GM18867 (cell line): ENCODE measurements around the gene NFATC4.
"Not testable (repeated sequence)": the region's sequence is repeated elsewhere in the genome, so short reads cannot be mapped to it uniquely, and the experiment has no call there.

Source experiments
- ATAC-seq: cut with Tn5 transposase; IDR thresholded peaks from one replicate; pipeline ENCODE4 v1.9.1; 2021; ENCODE audit warnings: mild to moderate bottlenecking, moderate library complexity; ENCODE audit not compliant: unreplicated experiment

The NFATC4 gene

DNA sequence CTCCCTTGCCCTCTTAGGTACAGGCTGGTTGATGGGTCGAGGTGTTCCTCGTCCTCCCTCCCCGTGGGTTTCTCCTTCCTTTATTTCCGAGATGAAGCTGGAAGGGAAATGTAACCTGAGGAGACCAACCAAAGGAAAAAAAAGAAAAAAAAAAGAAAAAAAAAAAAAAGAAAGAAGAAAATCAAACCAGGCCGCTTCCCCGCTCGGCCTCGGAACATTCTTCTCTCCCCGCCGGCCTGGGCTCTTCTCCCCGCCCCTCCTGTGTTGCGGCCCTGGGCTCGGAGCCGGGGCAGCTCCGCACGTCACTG is 1.6 kb upstream of the NFATC4 start:
- peak; percentile 58 for ATAC-seq

DNA sequence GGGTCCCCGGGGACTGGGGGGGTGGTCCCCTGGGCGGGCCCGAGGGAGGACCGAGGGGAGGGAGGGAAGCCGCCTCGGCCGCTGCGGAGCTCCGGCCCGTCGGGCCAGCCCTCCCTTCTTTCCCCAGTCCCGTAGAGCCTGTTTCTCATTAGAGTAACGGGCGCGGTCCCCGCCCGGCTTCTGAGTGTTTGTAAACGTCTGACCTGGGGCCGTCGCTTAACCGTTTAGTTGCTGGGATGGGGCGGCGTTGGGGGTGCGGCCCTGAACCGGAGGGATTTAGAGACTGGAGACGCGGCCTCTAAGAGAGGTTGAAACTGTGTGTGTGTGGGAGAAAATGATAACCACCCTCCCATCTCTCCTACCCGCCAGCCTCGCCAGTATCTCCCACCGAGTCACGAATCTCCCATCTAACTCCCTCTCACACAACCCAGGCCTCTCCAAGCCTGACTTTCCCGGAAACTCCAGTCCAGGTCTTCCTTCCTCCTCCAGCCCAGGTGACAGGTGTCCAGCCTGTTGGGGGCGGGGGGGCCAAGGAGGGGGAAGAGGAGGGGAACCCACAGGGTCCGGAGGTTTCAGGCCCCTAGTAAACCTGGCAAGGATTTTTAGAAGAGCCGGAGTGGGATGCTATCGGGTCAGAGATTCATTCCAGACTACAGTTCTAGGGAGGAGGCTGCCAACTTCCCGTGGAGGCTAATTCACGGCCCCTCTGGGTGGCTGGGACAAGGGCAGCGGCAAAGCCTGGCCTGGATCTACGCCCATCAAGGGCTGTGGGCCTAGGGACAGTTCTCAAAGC is 1.1 kb upstream of the NFATC4 start:
- ATAC-seq: peak; percentile 44

DNA sequence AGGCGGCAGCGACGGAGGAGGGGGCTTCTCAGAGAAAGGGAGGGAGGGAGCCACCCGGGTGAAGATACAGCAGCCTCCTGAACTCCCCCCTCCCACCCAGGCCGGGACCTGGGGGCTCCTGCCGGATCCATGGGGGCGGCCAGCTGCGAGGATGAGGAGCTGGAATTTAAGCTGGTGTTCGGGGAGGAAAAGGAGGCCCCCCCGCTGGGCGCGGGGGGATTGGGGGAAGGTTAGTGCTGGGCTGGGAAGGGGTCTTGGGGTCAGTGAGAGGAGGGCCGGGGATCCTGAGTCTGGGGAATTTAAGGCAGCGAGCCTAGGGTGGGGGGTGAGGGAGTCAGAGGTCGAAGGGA is 203 bp downstream of the NFATC4 start:
- ATAC-seq: no peak

DNA sequence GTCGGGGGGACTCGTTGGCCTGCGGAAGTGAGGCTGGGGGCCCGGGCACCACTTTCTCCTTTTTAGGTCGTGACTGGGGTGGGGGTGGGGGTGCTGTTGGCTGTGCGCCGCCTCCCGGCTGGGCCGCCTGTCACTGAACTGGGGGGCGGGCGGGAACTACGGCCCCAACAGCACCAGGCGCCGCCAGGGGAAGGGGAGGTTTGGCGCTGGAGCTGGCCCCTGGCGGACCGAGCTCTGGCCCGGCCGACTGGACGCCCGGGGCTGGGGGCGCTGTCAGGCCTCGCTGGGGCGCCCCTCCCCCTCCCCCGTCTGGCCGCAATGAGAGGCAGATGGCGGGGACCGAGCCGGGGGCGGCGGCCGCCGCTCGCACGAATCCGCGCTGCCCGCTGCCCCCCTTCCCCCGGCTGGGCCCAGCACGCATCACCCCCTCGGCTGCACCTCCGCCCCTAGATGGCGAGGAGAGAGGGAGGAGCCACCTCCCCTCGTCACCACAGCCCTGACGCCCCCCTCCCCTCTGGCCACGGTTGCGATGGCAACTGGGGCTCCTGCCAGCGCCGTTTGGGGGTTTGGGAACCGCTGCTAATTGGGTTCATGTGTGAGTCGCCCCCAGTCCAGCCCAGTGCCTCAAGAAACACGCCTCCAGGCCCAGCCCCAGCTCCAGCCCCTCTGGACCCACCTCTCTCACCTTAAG is 723 bp downstream of the NFATC4 start:
- ATAC-seq: no peak

DNA sequence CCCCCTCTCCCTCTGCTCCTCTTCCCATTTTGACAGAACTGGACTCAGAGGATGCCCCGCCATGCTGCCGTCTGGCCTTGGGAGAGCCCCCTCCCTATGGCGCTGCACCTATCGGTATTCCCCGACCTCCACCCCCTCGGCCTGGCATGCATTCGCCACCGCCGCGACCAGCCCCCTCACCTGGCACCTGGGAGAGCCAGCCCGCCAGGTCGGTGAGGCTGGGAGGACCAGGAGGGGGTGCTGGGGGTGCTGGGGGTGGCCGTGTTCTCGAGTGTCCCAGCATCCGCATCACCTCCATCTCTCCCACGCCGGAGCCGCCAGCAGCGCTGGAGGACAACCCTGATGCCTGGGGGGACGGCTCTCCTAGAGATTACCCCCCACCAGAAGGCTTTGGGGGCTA is 1.5 kb downstream of the NFATC4 start:
- no peak for ATAC-seq

DNA sequence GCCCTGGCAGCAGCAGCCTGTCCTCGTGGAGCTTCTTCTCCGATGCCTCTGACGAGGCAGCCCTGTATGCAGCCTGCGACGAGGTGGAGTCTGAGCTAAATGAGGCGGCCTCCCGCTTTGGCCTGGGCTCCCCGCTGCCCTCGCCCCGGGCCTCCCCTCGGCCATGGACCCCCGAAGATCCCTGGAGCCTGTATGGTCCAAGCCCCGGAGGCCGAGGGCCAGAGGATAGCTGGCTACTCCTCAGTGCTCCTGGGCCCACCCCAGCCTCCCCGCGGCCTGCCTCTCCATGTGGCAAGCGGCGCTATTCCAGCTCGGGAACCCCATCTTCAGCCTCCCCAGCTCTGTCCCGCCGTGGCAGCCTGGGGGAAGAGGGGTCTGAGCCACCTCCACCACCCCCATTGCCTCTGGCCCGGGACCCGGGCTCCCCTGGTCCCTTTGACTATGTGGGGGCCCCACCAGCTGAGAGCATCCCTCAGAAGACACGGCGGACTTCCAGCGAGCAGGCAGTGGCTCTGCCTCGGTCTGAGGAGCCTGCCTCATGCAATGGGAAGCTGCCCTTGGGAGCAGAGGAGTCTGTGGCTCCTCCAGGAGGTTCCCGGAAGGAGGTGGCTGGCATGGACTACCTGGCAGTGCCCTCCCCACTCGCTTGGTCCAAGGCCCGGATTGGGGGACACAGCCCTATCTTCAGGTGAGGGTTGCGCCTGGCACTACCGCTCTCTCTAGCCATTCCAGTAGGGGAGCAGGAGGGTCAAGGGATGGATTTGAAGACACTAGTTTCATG is 2.1 kb downstream of the NFATC4 start:
- ATAC-seq: no peak

DNA sequence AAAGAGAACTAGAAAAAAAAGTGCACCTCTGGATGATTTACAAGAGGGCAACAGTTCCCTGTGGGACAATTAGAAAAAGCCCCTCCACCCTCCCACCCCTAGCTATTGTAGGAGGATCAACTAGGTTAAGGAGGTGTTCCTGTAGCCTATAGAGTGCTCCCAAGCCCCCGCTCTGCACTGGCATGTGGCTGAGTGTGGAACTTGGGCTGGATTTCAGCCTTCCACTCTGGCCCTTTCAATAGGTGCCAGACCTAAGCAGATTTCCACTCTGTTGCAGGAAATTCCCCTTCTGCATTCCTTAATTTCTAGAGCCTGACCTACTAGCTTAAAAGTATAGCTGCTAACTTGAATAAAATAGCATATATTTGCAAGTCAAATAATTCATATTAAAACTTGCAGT is 2.8 kb downstream of the NFATC4 start:
- ATAC-seq: no peak

DNA sequence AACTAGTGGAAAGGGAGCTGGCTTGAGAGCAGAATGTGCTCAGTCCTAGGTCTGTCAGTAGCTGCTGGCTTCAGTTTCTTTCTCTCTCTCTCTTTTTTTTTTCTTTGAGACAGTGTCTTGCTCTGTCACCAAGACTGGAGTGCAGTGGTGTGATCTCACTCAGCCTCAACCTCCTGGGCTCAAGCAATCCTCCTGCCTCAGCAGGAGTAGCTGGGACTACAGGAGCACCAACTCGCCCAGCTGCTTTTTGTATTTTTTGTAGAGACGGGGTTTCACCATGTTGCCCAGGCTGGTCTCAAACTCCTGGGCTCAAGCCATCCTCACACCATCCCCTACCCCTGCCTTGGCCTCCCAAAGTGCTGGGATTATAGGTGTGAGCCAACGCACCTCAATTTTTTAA is 3.6 kb downstream of the NFATC4 start:
- not testable (repeated sequence) for ATAC-seq

DNA sequence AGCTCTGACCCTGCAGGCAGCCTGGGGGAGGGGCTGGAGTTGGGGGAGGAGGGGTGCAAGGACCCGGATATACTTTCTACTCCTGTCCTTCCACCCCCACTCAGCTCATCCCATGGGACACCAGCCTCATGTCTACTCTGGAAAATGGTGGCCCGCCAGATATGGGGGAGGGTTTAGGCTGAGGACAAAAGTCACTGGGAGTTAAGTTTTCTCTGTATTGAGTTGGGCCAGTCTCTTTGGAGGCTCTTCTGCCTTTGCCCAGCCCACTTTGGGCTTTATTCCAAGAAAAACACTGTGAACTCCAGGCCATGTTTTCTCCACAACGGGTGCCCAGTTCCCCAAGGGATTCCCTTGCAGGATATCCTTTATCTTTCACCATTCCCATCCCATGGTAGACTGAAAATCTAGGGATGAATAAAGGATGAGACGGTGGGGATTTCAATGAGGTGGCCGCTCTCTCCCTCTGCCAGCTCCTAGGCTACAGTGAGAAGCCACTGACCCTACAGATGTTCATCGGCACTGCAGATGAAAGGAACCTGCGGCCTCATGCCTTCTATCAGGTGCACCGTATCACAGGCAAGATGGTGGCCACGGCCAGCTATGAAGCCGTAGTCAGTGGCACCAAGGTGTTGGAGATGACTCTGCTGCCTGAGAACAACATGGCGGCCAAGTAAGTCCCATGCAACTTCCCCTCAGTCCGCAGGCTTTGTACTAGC is 4.9 kb downstream of the NFATC4 start:
- ATAC-seq: no peak

DNA sequence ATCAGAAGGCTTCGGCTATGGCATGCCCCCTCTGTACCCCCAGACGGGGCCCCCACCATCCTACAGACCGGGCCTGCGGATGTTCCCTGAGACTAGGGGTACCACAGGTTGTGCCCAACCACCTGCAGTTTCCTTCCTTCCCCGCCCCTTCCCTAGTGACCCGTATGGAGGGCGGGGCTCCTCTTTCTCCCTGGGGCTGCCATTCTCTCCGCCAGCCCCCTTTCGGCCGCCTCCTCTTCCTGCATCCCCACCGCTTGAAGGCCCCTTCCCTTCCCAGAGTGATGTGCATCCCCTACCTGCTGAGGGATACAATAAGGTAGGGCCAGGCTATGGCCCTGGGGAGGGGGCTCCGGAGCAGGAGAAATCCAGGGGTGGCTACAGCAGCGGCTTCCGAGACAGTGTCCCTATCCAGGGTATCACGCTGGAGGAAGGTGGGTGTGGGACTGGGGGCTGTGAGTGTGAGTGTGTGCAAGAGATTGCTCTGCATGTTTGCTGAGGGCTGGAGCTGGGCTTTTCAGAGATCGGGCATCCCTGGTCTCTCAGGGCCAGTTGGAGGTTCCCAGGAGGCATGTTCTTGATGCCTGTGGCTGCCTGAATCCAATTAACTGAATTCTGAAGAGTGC is 8.6 kb downstream of the NFATC4 start:
- ATAC-seq: no peak

DNA sequence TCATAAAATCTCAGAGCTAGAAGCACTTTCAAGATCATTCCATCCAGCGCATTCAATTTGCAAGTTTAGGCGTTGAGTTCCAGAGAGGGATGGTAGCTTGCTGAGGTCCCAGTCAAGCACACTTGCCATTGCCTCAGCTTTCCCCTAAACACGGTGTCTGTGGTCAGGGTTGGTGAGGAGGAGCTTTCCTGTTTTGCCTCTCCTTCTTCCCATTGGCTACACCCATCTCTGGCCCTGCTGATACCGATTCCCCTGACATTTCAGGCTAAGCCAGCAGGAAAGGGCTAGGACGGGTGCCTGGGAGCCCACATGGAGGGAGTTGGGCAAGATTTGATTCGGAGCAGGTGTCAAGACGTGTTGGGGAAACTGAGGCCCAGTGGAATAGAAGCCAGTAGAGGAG is 9.1 kb downstream of the NFATC4 start:
- no peak for ATAC-seq

DNA sequence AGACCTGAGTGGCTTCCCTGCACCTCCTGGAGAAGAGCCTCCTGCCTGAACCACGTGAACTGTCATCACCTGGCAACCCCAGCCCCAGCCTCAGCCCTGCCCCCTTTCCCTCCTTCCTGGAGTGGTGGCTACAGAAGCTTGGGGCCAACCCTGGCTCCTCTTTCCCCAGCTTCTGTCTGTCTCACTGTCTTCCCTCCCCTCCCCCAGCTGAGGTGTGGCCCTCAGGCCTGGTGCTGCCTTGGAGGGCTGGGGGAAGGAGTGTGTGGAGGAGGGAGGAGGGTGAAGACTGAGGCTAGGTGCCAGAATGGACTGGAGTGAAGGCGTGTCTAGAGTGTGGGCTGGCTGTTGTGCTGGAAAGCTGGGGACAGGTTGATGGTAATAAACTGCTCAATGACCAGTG is 9.7 kb downstream of the NFATC4 start:
- no peak for ATAC-seq

DNA sequence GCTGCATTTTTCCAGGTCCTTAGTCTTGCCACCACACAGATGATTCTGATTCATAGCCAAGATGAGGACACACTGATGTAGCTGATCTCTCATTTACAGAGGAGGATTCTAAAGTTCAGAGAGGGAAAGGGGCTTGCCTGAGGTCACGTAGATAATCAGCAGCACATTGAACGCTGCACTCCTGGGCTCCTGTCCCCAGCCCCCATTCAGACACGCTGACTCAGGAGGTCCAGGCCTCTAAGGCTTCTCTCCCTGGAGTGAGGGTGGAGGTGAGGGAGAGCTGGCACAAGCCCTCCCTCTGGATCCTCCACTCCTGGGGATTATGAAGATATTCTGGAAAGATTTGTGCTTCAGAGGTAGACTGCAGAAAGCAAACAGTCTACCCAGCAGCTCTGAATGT is 10.3 kb downstream of the NFATC4 start:
- ATAC-seq: no peak

DNA sequence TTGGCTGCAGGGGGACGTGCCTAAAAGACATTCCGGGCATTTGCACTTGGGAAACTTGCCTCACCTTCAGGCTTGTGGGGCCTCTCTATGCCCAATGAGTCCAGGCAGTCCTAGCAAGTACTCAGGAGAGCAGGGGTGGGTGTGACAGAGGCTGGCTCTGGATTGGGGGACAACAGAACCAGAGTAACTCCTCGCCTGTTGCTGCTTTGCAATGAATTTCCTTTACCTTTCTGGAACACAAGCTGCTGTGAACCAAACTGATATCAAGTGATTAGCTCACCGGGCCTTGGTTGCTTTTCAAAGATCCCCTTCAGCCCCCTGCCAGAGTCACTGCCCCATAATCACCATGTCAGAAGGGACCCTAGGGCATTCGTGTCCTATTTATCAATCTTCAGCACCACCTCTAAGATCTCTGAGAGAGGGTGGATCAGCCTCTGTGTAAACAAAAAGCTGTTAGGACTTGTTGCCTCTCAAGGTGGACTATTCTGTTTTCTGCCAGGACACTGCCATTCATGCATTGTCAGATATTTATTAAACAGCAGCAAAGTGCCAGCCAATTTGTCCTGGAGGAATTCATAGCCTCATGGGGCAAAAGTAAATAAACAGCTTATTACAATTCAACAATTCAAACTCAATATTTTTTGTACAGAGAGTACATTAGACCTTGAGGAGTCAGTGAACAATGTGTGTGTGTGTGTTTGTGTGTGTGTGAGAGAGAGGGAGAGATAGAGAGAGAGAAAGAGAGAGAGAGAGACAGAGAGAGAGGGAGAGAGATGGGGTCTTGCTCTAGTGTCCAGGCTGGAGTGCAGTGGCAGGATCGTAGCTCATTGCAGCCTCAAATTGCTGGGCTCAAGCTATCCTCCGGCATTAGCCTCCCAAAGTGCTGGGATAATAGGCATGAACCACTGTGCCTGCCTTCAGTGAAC is 11.3 kb downstream of the NFATC4 start:
- ATAC-seq: no peak

DNA sequence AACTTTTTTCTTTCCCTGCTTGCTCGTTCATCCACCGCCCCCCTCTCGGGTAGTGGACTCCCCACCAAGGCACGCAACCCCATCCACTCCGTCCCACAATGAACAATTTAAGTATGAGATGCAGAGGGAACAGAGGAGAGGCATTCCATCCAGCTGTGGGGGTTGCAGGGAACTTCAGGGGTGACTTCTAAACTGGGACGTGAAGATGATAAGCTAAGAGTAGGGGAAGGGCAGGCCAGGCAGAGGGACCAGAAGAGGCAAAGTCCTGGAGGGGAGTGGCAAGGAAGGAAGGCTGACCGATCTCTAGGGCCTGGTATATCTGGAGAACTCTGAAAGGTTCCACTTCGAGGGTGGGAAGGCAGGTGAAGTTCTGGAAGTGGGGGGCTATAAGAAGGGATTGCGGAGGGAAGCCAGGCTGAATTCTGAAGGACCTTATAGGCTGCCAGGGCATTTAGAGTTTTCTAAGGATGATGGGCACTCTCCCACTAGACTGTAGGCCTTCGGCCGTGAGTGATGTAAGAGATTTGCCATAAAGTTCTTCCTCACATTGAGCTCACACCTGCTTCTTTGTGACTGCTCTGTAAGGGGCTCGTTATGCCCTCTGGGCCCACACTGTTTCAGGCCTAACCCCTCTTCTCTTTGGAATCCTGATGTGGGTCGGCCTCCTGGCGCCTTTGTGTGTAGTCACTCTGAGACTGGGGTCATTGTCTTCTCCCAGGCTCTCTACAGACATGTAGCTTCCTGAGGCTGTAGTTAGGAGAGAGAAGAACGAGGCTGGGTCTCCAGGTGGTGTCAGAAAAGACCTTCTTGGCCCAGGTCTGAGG is 12.1 kb downstream of the NFATC4 start:
- no peak for ATAC-seq

DNA sequence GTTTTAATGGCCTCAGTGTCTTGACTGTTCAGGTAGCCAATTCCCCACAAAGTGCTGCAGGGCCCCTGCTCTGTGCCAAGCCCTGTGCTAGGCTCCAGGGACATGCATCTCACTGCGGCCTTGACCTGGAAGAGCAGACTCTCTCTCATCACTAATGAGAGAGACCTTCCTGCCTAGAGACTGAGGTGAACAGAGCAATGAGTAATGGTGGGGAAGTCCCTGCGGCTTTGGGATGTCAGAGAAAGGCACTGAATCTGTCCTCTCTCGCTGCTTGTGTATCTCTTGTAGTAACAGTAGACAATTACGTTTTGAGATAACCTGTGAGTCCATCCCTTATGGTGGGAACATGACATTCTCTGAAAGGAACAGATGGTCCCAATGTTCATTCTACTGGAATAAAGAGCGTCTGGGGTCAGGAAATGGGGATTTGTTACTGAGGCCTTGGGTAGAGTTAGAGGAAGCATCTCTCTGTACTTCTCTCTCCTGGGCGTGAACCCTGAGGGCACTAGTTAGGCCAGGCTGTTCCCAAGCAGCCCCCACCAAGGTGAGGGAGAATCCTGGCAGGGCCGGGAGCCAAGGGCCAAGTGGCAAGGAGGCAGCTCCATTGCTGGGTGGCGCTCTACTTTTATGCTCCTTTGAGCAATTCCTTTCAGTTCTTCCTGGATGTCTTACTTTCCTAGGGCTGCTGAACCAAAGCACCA is 13.5 kb downstream of the NFATC4 start:
- no peak for ATAC-seq

DNA sequence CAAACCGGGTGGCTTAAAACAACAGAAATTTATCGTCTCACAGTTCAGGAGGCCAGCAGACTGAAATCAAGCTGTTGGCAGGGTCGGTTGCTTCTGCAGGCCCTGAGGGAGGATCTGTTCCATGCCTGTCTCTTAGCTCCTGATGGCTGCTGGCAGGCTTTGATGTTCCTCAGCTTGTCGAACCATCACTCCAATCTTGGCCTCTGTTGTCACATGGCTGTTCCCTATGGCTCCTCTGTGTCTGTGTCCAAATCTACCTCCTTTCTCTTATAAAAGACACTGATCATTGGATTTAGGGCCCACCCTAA is 14.0 kb downstream of the NFATC4 start:
- no peak for ATAC-seq

DNA sequence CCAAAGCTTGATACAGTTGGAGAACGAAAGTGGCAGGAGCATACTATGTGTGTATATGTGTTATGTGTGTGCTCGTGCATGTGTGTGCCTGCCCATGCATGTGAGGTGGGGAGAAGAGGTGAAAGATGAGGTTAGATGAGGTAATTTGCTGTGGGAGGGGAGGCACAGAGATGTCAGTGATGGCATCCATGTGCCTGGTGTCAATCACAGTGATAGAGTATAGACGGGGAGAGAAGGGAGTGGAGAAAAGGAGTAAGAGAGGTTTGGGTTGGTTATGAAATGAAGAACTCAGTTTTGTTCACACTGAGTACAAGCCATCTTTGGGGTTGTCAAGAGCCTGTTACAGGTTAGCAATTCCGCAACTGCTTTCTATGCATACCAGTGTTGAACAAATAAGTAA is 16.2 kb downstream of the NFATC4 start:
- ATAC-seq: no peak

DNA sequence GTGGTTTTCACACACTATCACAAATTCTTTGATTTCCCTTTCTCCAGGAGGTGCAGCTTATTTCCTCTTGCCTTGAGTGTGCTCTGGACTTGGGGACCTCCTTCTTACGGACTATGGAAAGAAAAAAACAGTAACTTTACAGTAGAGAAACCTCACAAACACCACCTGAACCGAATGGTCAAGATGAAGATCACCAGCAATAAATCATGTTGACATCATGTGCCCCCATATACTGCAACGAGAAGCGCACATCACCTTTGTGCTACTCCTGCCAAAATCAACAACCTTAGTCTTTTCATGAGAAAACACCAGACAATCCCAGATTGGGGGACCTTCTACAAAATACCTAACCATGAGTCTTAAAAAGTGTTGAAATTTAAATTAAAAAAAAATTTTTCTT is 17.5 kb downstream of the NFATC4 start:
- no peak for ATAC-seq
